ENCODE data around the gene UBXN10. TPM values are rescaled to one million over a fixed set of nuclear protein-coding genes. Genes with fewer than 3 reads are reported as not detected.
A peak's percentile ranks its signal among the peaks of the same experiment; 100 is the strongest.

Gene UBXN10
- total and polyA plus RNA-seq, 5 donors, result 3.2 to 6.3 (median 5.1) TPM

- no peak for ATAC-seq
- no peaks in the 10 kb centered on the region for H3K4me1 ChIP-seq (ENCODE audit: control insufficient read depth, insufficient read depth, low read length)
- intact Hi-C loops (cut with DNase I), result no loop called here
- H3K27ac ChIP-seq (ENCODE audit: low read length), result no peak overlapping the region
- DNase-seq, result no peak
- H3K27me3 ChIP-seq (ENCODE audit: control insufficient read depth, insufficient read depth), result no peaks in the 10 kb centered on the region
- 92% methylated on average over 5 of the region's 5 CpGs for WGBS
- H3K9me3 ChIP-seq (ENCODE audit: control insufficient read depth, low read length), result no peaks in the 10 kb centered on the region
- no peak overlapping the region for H3K4me3 ChIP-seq (ENCODE audit: low read length)
These were observed 16.0 kb upstream of the UBXN10 start for GRCh38 chr1:20169932-20170331.

GRCh38 chr1:20172033-20172590, 13.8 kb upstream of the UBXN10 start:
- no peaks in the 10 kb centered on the region for H3K27me3 ChIP-seq (ENCODE audit: control insufficient read depth, insufficient read depth)
- intact Hi-C loops (cut with DNase I), result no loop called here
- H3K4me3 ChIP-seq (ENCODE audit: low read length), result no peak overlapping the region
- ATAC-seq (no peak), DNase-seq (no peak)
- no peaks in the 10 kb centered on the region for H3K4me1 ChIP-seq (ENCODE audit: control insufficient read depth, insufficient read depth, low read length)
- 93% methylated on average over 12 of the region's 12 CpGs for WGBS
- H3K9me3 ChIP-seq (ENCODE audit: control insufficient read depth, low read length), result no peaks in the 10 kb centered on the region
- no peak overlapping the region for H3K27ac ChIP-seq (ENCODE audit: low read length)

- intact Hi-C loops (cut with DNase I), result no loop called here
- no peak for ATAC-seq
These were observed 10.8 kb upstream of the UBXN10 start for GRCh38 chr1:20174937-20175666.

GRCh38 chr1:20178634-20179370, 7.1 kb upstream of the UBXN10 start:
- no peak for DNase-seq
- intact Hi-C loops (cut with DNase I), result no loop called here
- Histone ChIP-seq H3K4me1 (ENCODE audit: control insufficient read depth, insufficient read depth, low read length) (no peaks in the 10 kb centered on the region), H3K27me3 (ENCODE audit: control insufficient read depth, insufficient read depth) (no peaks in the 10 kb centered on the region), H3K9me3 (ENCODE audit: control insufficient read depth, low read length) (no peaks in the 10 kb centered on the region), H3K4me3 (ENCODE audit: low read length) (no peak overlapping the region), H3K27ac (ENCODE audit: low read length) (no peak overlapping the region)
- 81% methylated on average over 13 of the region's 13 CpGs for WGBS
- peak in 1 of 2 donors; percentile 41 for ATAC-seq

More at GRCh38 chr1:20174937-20175666, 10.8 kb upstream of the UBXN10 start:
- Histone ChIP-seq H3K4me1 (ENCODE audit: control insufficient read depth, insufficient read depth, low read length) (no peaks in the 10 kb centered on the region), H3K9me3 (ENCODE audit: control insufficient read depth, low read length) (no peaks in the 10 kb centered on the region), H3K4me3 (ENCODE audit: low read length) (no peak overlapping the region), H3K27me3 (ENCODE audit: control insufficient read depth, insufficient read depth) (no peaks in the 10 kb centered on the region), H3K27ac (ENCODE audit: low read length) (no peak overlapping the region)
- DNase-seq, result no peak
- WGBS, result 61% methylated on average over 9 of the region's 9 CpGs

- no peak for ATAC-seq
- 91% methylated on average over 2 of the region's 2 CpGs for WGBS
- Histone ChIP-seq H3K9me3 (ENCODE audit: control insufficient read depth, low read length) (no peaks in the 10 kb centered on the region), H3K4me1 (ENCODE audit: control insufficient read depth, insufficient read depth, low read length) (no peaks in the 10 kb centered on the region), H3K27me3 (ENCODE audit: control insufficient read depth, insufficient read depth) (no peaks in the 10 kb centered on the region), H3K4me3 (ENCODE audit: low read length) (no peak overlapping the region), H3K27ac (ENCODE audit: low read length) (no peak overlapping the region)
- intact Hi-C loops (cut with DNase I), result no loop called here
- DNase-seq, result no peak
These were observed 6.3 kb upstream of the UBXN10 start for GRCh38 chr1:20179371-20180128.

- Histone ChIP-seq H3K27me3 (ENCODE audit: control insufficient read depth, insufficient read depth) (no peaks in the 10 kb centered on the region), H3K4me3 (ENCODE audit: low read length) (no peak overlapping the region), H3K4me1 (ENCODE audit: control insufficient read depth, insufficient read depth, low read length) (no peaks in the 10 kb centered on the region), H3K27ac (ENCODE audit: low read length) (no peak overlapping the region), H3K9me3 (ENCODE audit: control insufficient read depth, low read length) (no peaks in the 10 kb centered on the region)
- DNase-seq (no peak), ATAC-seq (no peak)
- WGBS, result 66% methylated on average over 6 of the region's 6 CpGs
- intact Hi-C loops (cut with DNase I), result no loop called here
These were observed 5.6 kb upstream of the UBXN10 start for GRCh38 chr1:20180129-20180843.

GRCh38 chr1:20180844-20181207, 5.1 kb upstream of the UBXN10 start:
- Histone ChIP-seq H3K4me1 (ENCODE audit: control insufficient read depth, insufficient read depth, low read length) (no peaks in the 10 kb centered on the region), H3K27ac (ENCODE audit: low read length) (no peak overlapping the region), H3K4me3 (ENCODE audit: low read length) (no peak overlapping the region), H3K27me3 (ENCODE audit: control insufficient read depth, insufficient read depth) (no peaks in the 10 kb centered on the region), H3K9me3 (ENCODE audit: control insufficient read depth, low read length) (no peaks in the 10 kb centered on the region)
- WGBS, result 56% methylated on average over 3 of the region's 3 CpGs
- no peak for ATAC-seq
- intact Hi-C loops (cut with DNase I), result no loop called here
- DNase-seq, result no peak

- DNase-seq (no peak), ATAC-seq (no peak)
- Histone ChIP-seq H3K27ac (ENCODE audit: low read length) (no peak overlapping the region), H3K27me3 (ENCODE audit: control insufficient read depth, insufficient read depth) (no peaks in the 10 kb centered on the region), H3K9me3 (ENCODE audit: control insufficient read depth, low read length) (no peaks in the 10 kb centered on the region), H3K4me1 (ENCODE audit: control insufficient read depth, insufficient read depth, low read length) (no peaks in the 10 kb centered on the region), H3K4me3 (ENCODE audit: low read length) (no peak overlapping the region)
- intact Hi-C loops (cut with DNase I), result no loop called here
These were observed 3.5 kb upstream of the UBXN10 start for GRCh38 chr1:20182415-20182814.

- DNase-seq (no peak), ATAC-seq (no peak)
- Histone ChIP-seq H3K4me3 (ENCODE audit: low read length) (no peak overlapping the region), H3K27ac (ENCODE audit: low read length) (no peak overlapping the region), H3K27me3 (ENCODE audit: control insufficient read depth, insufficient read depth) (no peaks in the 10 kb centered on the region), H3K9me3 (ENCODE audit: control insufficient read depth, low read length) (no peaks in the 10 kb centered on the region), H3K4me1 (ENCODE audit: control insufficient read depth, insufficient read depth, low read length) (no peaks in the 10 kb centered on the region)
- 82% methylated on average over 10 of the region's 10 CpGs for WGBS
- intact Hi-C loops (cut with DNase I), result no loop called here
These were observed 2.9 kb upstream of the UBXN10 start for GRCh38 chr1:20183035-20183434.

- H3K27me3 ChIP-seq (ENCODE audit: control insufficient read depth, insufficient read depth), result no peaks in the 10 kb centered on the region
- H3K9me3 ChIP-seq (ENCODE audit: control insufficient read depth, low read length), result no peaks in the 10 kb centered on the region
- no peaks in the 10 kb centered on the region for H3K4me1 ChIP-seq (ENCODE audit: control insufficient read depth, insufficient read depth, low read length)
- DNase-seq, result no peak
- no peak overlapping the region for H3K4me3 ChIP-seq (ENCODE audit: low read length)
- ATAC-seq, result no peak
- intact Hi-C loops (cut with DNase I), result no loop called here
- WGBS, result 74% methylated on average over 13 of the region's 13 CpGs
- no peak overlapping the region for H3K27ac ChIP-seq (ENCODE audit: low read length)
These were observed 2.2 kb upstream of the UBXN10 start for GRCh38 chr1:20183616-20184271.
